Activated CD4-positive, CD25-positive, alpha-beta regulatory T cell (primary cell): ENCODE measurements around the gene OR6J1.
"Not testable (repeated sequence)": the region's sequence is repeated elsewhere in the genome, so short reads cannot be mapped to it uniquely, and the experiment has no call there.

Source experiments
- DNase-seq, 4 experiments: peaks; one replicate each; lab custom pipeline; 2025; lab: John Stamatoyannopoulos, UW

Gene OR6J1

GRCh38 chr14:22606380-22606779 is 37.8 kb downstream of the OR6J1 start:
- DNase-seq = no peak

GRCh38 chr14:22602862-22603261 is 41.3 kb downstream of the OR6J1 start:
- DNase-seq = no peak

GRCh38 chr14:22601996-22602395 is 42.2 kb downstream of the OR6J1 start:
- no peak for DNase-seq

GRCh38 chr14:22601456-22601855 is 42.7 kb downstream of the OR6J1 start:
- DNase-seq = no peak

GRCh38 chr14:22600027-22600426 is 44.1 kb downstream of the OR6J1 start:
- no peak for DNase-seq

- DNase-seq = no peak
These were observed 44.8 kb downstream of the OR6J1 start for GRCh38 chr14:22599349-22599748.

GRCh38 chr14:22598896-22599244 is 45.3 kb downstream of the OR6J1 start:
- no peak for DNase-seq

- DNase-seq = peak; percentile 8 to 23 (median 14)
These were observed 45.9 kb downstream of the OR6J1 start, which contains the start of gene ABHD4 for GRCh38 chr14:22598099-22598895. TSS of gene ABHD4 (plus strand) at chr14:22598300. CDS start at chr14:22598307, 7 bp downstream.

GRCh38 chr14:22597771-22598098 is 46.4 kb downstream of the OR6J1 start:
- DNase-seq = no peak

- DNase-seq = no peak
These were observed 46.9 kb downstream of the OR6J1 start for GRCh38 chr14:22597265-22597664.

- no peak for DNase-seq
These were observed 47.7 kb downstream of the OR6J1 start for GRCh38 chr14:22596354-22596879.

GRCh38 chr14:22594156-22594716 is 49.9 kb downstream of the OR6J1 start:
- DNase-seq = no peak

- no peak for DNase-seq
These were observed 50.6 kb downstream of the OR6J1 start for GRCh38 chr14:22593601-22594000.

GRCh38 chr14:22593189-22593588 is 51.0 kb downstream of the OR6J1 start:
- DNase-seq = no peak

GRCh38 chr14:22589096-22589839 is 54.9 kb downstream of the OR6J1 start, which contains the start of gene DAD1:
TSS of gene DAD1 (minus strand) at chr14:22589224. CDS start at chr14:22589157, 67 bp downstream.
- peak; percentile 92 to 98 (median 98) for DNase-seq

GRCh38 chr14:22588526-22589095 is 55.5 kb downstream of the OR6J1 start:
- DNase-seq = no peak

- not testable (repeated sequence) for DNase-seq
These were observed 56.3 kb downstream of the OR6J1 start for GRCh38 chr14:22587677-22588422.

- DNase-seq = no peak
These were observed 56.9 kb downstream of the OR6J1 start for GRCh38 chr14:22587247-22587646.

GRCh38 chr14:22583994-22584393 is 60.2 kb downstream of the OR6J1 start:
- DNase-seq = no peak
